Bone marrow (tissue), 2 donors: ENCODE results near the gene THAP10.
"Not testable (repeated sequence)": the region's sequence is repeated elsewhere in the genome, so short reads cannot be mapped to it uniquely, and the experiment has no call there.

Source experiments
- DNase-seq, 2 donors: peaks; one replicate each; lab custom pipeline; 2025; lab: John Stamatoyannopoulos, UW

The THAP10 gene

GRCh38 chr15:70892002-70892911 is at the start of gene THAP10, which contains the start of gene LRRC49:
THAP10 (minus strand) TSS chr15:70892433; CDS start chr15:70892272, 161 bp downstream.
LRRC49 (plus strand) TSS chr15:70892826; CDS start chr15:70892895, 69 bp downstream.
- peak in 1 of 2 donors; percentile 44 for DNase-seq

DNA sequence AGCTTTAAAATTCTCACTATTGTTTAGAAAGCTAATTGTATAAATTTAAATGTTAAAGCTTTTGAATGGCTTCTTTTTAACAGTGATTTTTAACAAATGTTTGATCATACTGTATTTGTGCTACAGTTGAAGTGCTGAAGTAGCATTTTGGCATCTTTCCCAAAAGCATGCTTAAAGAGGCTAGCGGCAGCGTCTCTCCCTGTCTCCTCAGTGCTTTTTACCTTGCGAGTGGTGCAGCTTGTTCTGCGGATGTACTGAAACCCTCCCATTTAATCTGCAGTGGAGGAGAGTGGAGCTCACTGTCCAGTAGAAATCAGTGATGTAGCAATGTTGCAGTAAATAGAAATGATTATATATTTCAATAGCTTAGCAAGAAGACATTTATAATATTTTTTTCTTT is 44.1 kb upstream of the THAP10 start:
- DNase-seq: no peak

GRCh38 chr15:70935631-70936030 is 43.4 kb upstream of the THAP10 start:
- DNase-seq: no peak

- DNase-seq: no peak
Observed at GRCh38 chr15:70933411-70933810, 41.2 kb upstream of the THAP10 start.

DNA sequence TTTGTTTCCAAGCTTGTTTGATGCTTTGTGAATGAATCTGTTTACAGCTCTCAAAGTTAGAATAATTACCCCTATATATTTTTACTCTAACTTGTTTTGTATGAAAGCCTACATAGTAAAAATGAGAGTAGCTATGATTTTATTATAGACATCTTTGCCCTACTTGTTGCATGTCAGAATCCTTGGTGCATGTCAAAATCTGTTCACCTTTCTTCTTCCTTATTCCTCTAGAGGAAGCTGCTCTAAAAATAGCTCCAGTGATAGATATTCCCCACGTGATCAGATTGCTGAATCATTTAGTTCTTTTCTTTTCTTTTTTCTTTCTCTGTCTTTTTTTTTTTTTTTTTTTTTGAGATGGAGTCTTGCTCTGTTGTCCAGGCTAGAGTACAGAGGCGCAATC is 40.2 kb upstream of the THAP10 start:
- no peak for DNase-seq

DNA sequence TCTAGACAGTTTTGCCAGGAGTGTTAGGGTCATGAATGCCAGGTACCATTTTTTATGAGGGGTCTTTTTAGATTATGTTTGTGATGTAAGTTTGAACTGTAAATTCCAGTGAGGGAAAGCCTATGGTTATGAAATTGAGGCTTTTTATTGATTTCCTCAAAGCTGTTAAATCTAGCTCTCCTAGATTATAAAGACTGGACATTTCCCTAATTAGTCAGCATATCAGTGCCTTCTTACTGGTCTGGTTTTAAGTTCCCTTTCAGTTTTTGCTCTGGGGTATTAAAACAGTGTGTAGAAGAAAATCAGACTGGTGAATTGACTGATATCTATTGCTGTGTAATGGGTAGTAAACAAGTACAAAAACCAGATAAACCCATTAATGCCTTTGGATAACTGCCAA is 39.6 kb upstream of the THAP10 start:
- DNase-seq: no peak

GRCh38 chr15:70926914-70927313 is 34.7 kb upstream of the THAP10 start:
- not testable (repeated sequence) for DNase-seq

- DNase-seq: no peak
Observed at GRCh38 chr15:70923311-70924080, 31.3 kb upstream of the THAP10 start.

DNA sequence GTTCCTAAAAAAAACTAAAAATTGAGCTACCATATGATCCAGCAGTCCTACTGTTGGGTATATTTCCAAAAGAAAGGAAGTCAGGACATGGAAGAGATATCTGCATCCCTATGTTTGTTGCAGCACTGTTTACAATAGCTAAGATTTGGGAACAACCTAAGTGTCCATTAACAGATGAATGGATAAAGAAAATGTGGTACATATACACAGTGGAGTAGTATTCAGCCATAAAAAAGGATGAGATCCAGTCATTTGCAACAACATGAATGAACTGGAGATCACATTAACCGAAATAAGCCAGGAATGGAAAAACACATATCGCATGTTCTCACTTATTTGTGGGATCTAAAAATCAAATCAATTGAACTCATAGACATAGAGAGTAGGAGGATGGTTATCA is 29.9 kb upstream of the THAP10 start:
- no peak for DNase-seq

DNA sequence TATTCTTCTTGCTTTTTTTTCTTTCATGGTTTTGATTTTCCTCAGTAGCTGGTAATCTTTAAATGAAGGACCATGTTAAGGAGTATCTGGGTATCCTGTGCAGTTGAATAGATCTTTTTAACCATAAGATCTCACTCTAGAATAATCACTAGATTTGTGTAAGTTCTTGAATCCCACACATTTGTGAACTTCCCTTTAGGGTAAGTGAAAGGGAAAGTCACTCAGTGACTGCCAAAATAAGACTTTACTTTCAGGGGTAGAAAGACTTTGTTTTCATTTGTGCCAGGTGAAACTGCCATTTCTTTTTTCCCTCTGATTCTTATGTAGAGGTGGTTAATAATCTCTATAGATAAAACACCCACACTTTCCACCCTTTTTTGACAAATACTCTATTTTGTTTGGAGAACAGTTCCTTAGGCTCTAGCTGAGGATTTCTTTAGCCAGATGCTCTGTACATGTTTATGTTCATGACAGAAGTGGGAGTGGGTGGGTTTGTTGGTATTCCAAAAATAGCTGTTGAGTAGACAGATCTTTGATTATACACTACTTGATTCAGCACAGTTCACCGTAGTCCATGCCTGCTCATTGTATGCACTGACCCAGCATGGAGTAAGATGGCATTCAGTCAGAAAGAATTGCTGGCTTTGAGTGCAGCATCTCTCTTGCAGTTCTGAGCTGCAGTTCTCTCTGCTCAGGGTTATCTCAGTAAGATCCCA is 28.9 kb upstream of the THAP10 start:
- no peak for DNase-seq

- DNase-seq: no peak
Observed at GRCh38 chr15:70917955-70918354, 25.7 kb upstream of the THAP10 start.

- DNase-seq: no peak
Observed at GRCh38 chr15:70916531-70916930, 24.3 kb upstream of the THAP10 start.

- no peak for DNase-seq
Observed at GRCh38 chr15:70912187-70912586, 20.0 kb upstream of the THAP10 start.

- no peak for DNase-seq
Observed at GRCh38 chr15:70910958-70911357, 18.7 kb upstream of the THAP10 start.

- DNase-seq: no peak
Observed at GRCh38 chr15:70907784-70908471, 15.7 kb upstream of the THAP10 start.

DNA sequence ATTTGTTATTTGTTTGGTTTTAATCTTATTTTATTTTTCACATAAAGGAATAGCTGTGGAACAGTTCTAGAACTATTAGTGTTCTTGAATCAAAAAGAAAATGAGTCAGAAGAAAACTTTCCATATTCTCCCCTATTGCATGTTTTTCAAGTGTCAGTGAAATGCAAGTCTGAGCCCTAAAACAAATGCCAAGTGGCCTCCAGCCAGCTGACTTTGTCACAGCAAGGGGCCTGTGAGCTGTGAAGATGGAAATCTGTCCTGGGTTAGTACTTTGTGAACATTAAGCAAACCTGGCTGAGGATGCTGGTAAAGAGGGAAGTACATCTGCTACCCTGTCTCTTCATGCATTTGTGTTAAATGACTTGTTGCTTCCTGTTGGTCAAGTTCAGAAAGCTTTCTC is 14.6 kb upstream of the THAP10 start:
- DNase-seq: no peak

DNA sequence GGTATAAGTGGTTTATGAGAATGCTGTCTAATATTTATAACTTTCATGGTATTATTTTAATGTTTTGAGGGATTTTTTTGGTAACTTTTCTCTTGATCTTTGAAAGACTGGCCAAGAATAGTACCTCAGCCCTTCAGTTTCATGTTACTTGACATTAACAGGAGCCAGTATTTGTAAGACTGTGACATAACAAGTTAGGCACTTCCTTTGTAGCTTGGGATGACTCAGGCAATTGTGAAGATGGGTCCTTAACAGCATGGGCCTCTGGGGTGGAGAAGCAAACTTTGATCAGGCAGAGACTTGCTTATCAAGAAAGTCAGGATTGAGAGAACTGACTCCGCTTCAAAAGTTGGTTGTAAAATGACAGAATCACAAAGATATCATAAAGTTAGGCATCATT is 9.9 kb upstream of the THAP10 start:
- no peak for DNase-seq

DNA sequence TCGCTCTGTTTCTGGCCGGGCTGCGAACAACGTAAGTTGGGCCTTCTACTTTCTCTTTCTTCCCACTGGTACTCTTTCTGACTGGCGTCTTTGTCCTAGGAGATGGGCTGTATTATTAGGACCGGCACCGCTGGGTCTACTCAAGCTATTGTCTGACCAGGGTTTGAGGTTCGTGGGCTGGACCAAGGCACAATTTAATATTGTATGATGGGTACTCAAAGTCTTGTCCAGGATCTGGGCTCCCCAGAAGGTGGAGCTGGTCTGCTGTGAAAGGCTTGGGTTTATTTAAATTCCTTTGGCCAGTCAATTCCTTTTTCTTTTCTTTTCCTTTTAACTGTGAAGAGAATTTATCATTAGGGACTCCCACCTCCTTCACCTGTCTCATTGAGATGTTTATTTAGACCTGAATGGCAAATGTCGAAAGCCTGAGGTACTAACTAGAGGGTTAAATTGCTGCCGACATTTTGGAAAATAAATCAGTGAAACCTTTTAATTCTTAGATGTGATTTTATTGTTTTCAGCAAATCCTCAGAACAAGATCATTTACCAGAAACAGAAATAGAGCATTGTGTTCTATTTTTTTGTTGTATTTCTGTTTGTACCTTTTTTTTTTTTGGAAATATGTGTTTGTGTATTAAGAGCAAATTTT is 803 bp upstream of the THAP10 start:
- no peak for DNase-seq

DNA sequence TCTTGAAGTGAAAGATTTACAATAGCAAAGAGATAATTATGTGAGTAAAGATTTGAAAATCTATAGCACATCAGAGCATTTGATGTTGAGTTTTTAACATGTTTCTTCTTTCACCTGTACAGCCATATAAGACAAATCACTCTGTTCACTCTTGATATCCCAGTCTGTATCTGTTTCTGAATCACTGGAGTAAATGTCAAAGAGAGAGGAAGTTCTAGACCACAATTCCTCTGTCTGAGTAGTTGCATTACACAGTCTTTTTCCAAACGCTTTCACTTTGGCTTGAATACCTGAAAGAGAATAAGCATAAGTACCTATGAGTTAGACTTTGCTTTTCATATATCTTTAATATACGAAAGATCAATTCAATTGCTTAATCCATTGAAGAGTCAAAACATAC is 9.9 kb downstream of the THAP10 start:
- no peak for DNase-seq

DNA sequence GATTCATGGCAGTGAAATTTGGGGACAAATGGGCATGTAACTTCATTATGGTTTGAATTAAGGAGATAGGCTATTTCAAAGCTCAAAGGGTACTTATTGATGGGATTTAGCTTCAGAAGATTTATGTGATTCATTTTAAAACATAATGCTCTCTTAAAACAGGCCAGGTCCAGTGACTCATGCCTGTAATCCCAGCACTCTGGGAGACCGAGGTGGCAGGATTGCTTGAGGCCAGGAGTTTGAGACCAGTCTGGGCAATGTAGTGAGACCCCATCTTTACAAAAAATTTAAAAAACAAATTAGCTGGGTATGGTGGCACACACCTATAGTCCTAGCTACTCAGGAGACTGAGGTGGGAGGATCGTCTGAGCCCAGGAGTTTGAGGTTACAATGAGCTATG is 11.5 kb downstream of the THAP10 start:
- DNase-seq: no peak

DNA sequence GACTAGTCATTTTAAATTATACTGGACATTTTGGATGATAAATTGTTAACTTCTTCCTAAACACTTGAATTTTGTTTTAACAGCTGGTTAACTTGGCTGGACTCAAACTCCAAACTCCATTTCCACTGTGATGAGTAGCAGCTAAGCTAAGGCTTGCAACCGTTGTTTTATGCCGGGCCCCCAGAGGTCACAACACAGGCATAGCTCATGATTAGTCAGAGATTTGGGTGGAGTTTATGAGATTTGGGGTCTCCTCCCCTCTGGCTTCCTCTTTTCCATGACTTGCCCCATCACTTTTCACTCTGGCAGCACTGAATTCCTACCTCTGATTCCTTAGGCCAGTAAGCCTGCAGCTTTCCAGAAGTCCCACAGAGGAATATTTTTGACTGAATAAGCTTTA is 12.8 kb downstream of the THAP10 start:
- no peak for DNase-seq
